OCI-LY7 (cell line): Measurements from ENCODE around the gene INPP5A.

Experiments
- CTCF ChIP-seq: fragments of 200-600 bp; sonication (generic); conservative IDR thresholded peaks from 2 replicates; pipeline ENCODE4 v1.5.1; 2014; ENCODE audit warnings: mild to moderate bottlenecking, antibody characterized with exemption, low read length, moderate library complexity, mixed read lengths
- EZH2phosphoT487 ChIP-seq: fragments of 200-600 bp; sonication (generic); IDR thresholded peaks from 2 replicates; pipeline ENCODE4 v1.6.1; 2018; ENCODE audit warnings: low read depth, borderline replicate concordance, mild to moderate bottlenecking, mixed run types, antibody characterized with exemption, low read length, moderate library complexity, mixed read lengths

DNA sequence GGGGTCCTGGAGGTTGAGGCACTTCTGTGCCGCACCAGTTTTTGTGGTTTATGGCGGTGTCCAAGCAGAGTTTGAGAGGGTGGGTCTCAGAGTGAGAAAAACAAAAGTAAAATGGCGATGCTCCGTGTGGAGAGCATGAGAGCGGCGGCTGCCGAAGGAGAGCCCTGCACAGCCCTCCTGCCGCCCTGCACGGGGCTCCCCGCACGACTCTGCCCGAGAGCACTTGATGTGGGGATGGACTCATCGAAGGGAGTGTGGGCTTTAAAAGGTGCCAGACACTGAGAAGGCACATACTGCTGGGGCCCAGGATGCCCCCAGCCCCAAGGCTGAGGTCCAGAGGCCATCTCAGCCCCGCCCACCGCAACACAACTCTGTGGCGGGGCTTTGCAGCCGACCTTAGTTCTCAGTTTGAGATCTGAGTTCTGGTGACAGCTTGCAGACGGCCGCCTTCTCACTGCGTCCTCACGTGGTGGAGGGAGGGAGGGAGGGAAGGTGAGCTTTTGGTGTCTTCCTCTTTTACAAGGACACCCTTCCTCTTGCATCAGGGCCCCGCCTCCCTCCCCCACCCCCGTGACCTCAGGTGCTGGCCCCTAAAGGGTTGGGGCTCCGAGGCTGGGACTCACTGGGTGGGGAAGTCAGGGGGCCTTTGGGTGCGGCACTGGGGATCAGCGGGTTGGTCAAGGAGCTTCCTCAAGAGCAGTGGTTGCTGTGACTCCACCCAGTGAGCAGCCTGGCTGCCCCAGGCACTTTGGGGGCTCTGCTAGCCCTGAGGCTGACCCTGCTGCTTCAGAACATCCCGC lies 179.3 kb downstream of the INPP5A start:
- TF ChIP-seq CTCF (no peak), EZH2phosphoT487 (no peak)
